Trophoblast cell (in vitro differentiated cells and primary cell): Measurements from ENCODE around the gene TRIM16.
"Not testable (repeated sequence)": the region's sequence is repeated elsewhere in the genome, so short reads cannot be mapped to it uniquely, and the experiment has no call there.

Experiments
- DNase-seq, 2 donors: peaks; one replicate each; pipeline ENCODE4 v3.0.0-alpha.2; 2016
- H2AFZ ChIP-seq: 2 replicates; pipeline ENCODE4 v1.6.1; 2013; ENCODE audit warnings: low read length, moderate library complexity, mild to moderate bottlenecking; ENCODE audit not compliant: insufficient read depth, poor library complexity
- H2AK5ac ChIP-seq: 2 replicates; pipeline ENCODE4 v1.6.1; 2013; ENCODE audit warnings: mild to moderate bottlenecking, low read length
- H2BK120ac ChIP-seq: 2 replicates; pipeline ENCODE4 v1.6.1; 2013; ENCODE audit warnings: low read length, mild to moderate bottlenecking, moderate library complexity; ENCODE audit not compliant: insufficient read depth, poor library complexity
- H2BK12ac ChIP-seq: 2 replicates; pipeline ENCODE4 v1.6.1; 2013; ENCODE audit warnings: mild to moderate bottlenecking, low read length, moderate library complexity
- H2BK5ac ChIP-seq: 2 replicates; pipeline ENCODE4 v1.6.1; 2013; ENCODE audit warnings: low read length, low read depth, moderate library complexity, mild to moderate bottlenecking; ENCODE audit not compliant: poor library complexity
- H3K14ac ChIP-seq: 2 replicates; pipeline ENCODE4 v1.6.1; 2013; ENCODE audit warnings: mild to moderate bottlenecking, low read length
- H3K18ac ChIP-seq: 2 replicates; pipeline ENCODE4 v1.6.1; 2013; ENCODE audit warnings: mild to moderate bottlenecking, low read length
- H3K23ac ChIP-seq: 2 replicates; pipeline ENCODE4 v1.6.1; 2013; ENCODE audit warnings: low read length
- H3K27ac ChIP-seq: 2 replicates; pipeline ENCODE4 v1.5.1; 2013; ENCODE audit warnings: low read depth, mild to moderate bottlenecking, inconsistent platforms, low read length, moderate library complexity
- H3K27me3 ChIP-seq: 2 replicates; pipeline ENCODE4 v1.6.1; 2013; ENCODE audit warnings: inconsistent platforms, mild to moderate bottlenecking, low read length, moderate library complexity; ENCODE audit not compliant: insufficient read depth
- H3K36me3 ChIP-seq, 2 experiments: 1 replicate in 1 of 2; 2 replicates in 1 of 2; pipeline ENCODE4 v1.6.1; 2013; ENCODE audit warnings: low read length in 2 of 2, mild to moderate bottlenecking in 2 of 2, moderate library complexity in 1 of 2; ENCODE audit not compliant: insufficient read depth in 2 of 2, control insufficient read depth in 1 of 2
- H3K4ac ChIP-seq: 2 replicates; pipeline ENCODE4 v1.6.1; 2013; ENCODE audit warnings: low read depth, mild to moderate bottlenecking, low read length, moderate library complexity
- H3K4me1 ChIP-seq, 2 experiments: 1 replicate in 1 of 2; 2 replicates in 1 of 2; pipeline ENCODE4 v1.6.1; 2013; ENCODE audit warnings: low read length in 2 of 2, mild to moderate bottlenecking in 2 of 2, moderate library complexity in 1 of 2; ENCODE audit not compliant: insufficient read depth in 2 of 2, control insufficient read depth in 1 of 2
- H3K4me2 ChIP-seq: 2 replicates; pipeline ENCODE4 v1.6.1; 2013; ENCODE audit warnings: inconsistent platforms, mild to moderate bottlenecking, low read length, moderate library complexity
- H3K4me3 ChIP-seq: 2 replicates; pipeline ENCODE4 v1.5.1; 2013; ENCODE audit warnings: mild to moderate bottlenecking, low read depth, low read length, inconsistent platforms
- H3K79me1 ChIP-seq: one replicate; pipeline ENCODE4 v1.6.1; 2013; ENCODE audit warnings: low read length
- H3K79me2 ChIP-seq: 2 replicates; pipeline ENCODE4 v1.6.1; 2013; ENCODE audit warnings: low read length, mild to moderate bottlenecking; ENCODE audit not compliant: control insufficient read depth, insufficient read depth, poor library complexity
- H3K9ac ChIP-seq: 2 replicates; pipeline ENCODE4 v1.6.1; 2013; ENCODE audit warnings: mild to moderate bottlenecking, low read length
- H3K9me3 ChIP-seq: 2 replicates; pipeline ENCODE4 v1.6.1; 2013; ENCODE audit warnings: low read depth, mild to moderate bottlenecking, control low read depth, inconsistent platforms, low read length; ENCODE audit not compliant: insufficient read depth
- H4K12ac ChIP-seq: 2 replicates; pipeline ENCODE4 v1.6.1; 2013; ENCODE audit warnings: low read depth, mild to moderate bottlenecking, low read length, moderate library complexity
- H4K8ac ChIP-seq: 2 replicates; pipeline ENCODE4 v1.6.1; 2013; ENCODE audit warnings: low read depth, mild to moderate bottlenecking, low read length, moderate library complexity
- H4K91ac ChIP-seq: one replicate; pipeline ENCODE4 v1.6.1; 2013; ENCODE audit warnings: low read depth, mild to moderate bottlenecking, low read length, moderate library complexity
- WGBS: extraction: QIAGEN DNeasy Blood & Tissue Kit; methylation state at CpG from one replicate; pipeline ENCODE4 v1.1.7; 2013; ENCODE audit warnings: missing lambda C conversion rate; ENCODE audit not compliant: insufficient read length, insufficient coverage; ENCODE audit errors: extremely low coverage; 5-methylcytosine and 5-hydroxymethylcytosine counted together

Gene TRIM16

DNA sequence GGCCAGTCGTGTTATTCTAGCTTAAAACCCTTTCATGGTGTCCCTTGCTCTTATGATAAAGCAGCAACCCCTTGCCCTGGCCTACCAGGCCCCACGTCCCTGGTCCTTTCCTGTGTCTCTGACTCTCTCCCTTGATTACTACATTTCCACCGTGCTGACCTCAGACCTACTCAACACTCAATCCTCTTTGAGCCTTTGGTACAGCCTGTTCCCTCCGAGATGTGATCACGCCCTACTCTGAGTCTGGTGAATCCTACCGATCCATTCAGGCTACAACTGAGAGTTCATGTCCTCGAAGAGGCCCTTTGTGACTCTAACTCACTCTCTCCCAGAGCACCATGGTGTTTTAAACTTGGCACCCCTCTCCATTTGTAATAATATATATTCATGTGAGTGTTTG is 54.1 kb downstream of the TRIM16 start:
- H4K12ac ChIP-seq, H3K36me3 ChIP-seq, H3K27ac ChIP-seq, H2AFZ ChIP-seq, H3K9ac ChIP-seq, H3K18ac ChIP-seq, H3K4me1 ChIP-seq, H3K14ac ChIP-seq, H3K79me1 ChIP-seq, H4K8ac ChIP-seq, H2BK12ac ChIP-seq, H3K79me2 ChIP-seq, DNase-seq, H3K4me2 ChIP-seq, H4K91ac ChIP-seq, H2BK120ac ChIP-seq, H3K4me3 ChIP-seq, H3K4ac ChIP-seq, H3K27me3 ChIP-seq, H3K9me3 ChIP-seq, H3K23ac ChIP-seq, H2BK5ac ChIP-seq, H2AK5ac ChIP-seq: not testable (repeated sequence)
- WGBS: no CpG with 5 or more reads among the region's 7 CpGs

DNA sequence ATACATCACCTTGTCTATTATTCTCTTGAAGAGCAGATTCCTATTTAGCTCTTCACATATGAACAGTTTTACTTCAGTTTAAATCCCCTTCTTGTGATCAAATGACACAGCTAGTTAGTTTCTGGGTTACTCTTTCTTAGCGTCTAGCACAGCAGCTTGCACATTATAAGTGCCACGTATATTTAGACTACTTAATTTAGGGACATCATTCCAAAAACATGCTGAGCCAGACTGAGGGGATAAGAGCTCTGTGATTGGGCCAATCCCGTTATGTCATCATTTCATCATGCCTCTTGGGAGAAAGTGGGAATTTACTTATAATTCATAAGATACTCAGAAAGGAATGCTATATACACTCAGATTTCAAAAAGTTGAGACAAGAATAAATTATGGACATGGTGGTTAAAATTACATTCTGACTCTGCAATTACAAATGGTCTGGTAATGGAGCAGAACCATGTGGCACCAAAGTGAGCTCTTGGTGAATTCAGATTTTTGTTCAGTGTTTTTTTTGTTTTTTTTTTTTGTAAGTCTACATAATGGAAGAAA is 60.4 kb downstream of the TRIM16 start:
- H3K14ac ChIP-seq, H3K36me3 ChIP-seq, H3K27me3 ChIP-seq, H3K79me2 ChIP-seq, H2AK5ac ChIP-seq, H4K12ac ChIP-seq, H2BK120ac ChIP-seq, H3K27ac ChIP-seq, H2BK12ac ChIP-seq, H3K23ac ChIP-seq, H3K9me3 ChIP-seq, H2BK5ac ChIP-seq, H3K9ac ChIP-seq, H3K4me2 ChIP-seq, H2AFZ ChIP-seq, H4K8ac ChIP-seq, H3K4me3 ChIP-seq, H3K18ac ChIP-seq, H3K4ac ChIP-seq, H3K4me1 ChIP-seq, H3K79me1 ChIP-seq, H4K91ac ChIP-seq, DNase-seq: not testable (repeated sequence)
- no CpG with 5 or more reads among the region's 3 CpGs for WGBS

DNA sequence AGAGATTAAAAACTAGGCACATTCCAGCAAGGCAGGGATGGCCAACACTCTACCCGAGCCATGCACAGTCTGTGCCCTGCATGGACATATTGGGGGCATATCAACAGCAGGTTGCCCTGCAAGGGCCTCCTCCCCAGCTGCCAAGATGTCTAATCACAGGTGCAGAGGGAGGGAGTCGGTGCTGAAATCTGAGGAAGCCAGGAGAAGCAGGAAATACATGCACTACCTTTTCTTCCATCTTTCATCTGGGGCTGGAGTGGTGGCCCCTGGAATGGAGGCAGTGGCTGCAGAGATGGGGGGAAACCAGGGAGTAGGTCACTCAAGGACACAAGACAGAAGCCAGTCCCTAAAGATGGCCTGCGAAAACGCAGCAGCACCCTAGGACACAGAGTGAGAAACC is 60.9 kb downstream of the TRIM16 start:
- H3K9me3 ChIP-seq, H4K91ac ChIP-seq, H3K4me2 ChIP-seq, H3K9ac ChIP-seq, H3K36me3 ChIP-seq, H3K27me3 ChIP-seq, DNase-seq, H3K14ac ChIP-seq, H3K79me1 ChIP-seq, H3K23ac ChIP-seq, H3K4ac ChIP-seq, H4K12ac ChIP-seq, H3K18ac ChIP-seq, H3K27ac ChIP-seq, H3K4me3 ChIP-seq, H4K8ac ChIP-seq, H2BK12ac ChIP-seq, H2BK5ac ChIP-seq, H2AK5ac ChIP-seq, H2AFZ ChIP-seq, H3K4me1 ChIP-seq, H3K79me2 ChIP-seq, H2BK120ac ChIP-seq: not testable (repeated sequence)
- no CpG with 5 or more reads among the region's 4 CpGs for WGBS

DNA sequence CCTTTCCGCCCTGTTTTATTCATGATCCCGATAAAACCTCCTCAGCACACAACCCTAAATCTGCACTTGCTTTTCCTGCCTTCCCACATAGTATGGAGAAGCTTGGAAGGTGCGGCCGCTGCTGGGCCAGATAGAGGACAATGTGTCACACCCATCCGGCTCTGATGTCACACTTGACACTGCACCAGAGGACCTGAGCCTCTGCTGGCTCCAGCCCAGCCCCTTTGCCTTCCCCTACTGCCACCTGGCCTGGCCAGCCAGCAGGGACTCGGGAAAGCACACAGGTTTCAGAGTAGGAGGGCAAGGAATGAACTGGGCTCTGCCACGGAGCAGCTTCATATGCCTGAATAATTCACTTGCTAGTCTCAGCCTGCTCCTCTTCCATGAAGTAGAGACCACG is 62.0 kb downstream of the TRIM16 start:
- not testable (repeated sequence) for H2AK5ac ChIP-seq, H3K4me3 ChIP-seq, H3K14ac ChIP-seq, H3K23ac ChIP-seq, H2BK12ac ChIP-seq, DNase-seq, H3K9me3 ChIP-seq, H3K4ac ChIP-seq, H3K27me3 ChIP-seq, H3K36me3 ChIP-seq, H3K79me2 ChIP-seq, H3K4me2 ChIP-seq, H3K79me1 ChIP-seq, H3K9ac ChIP-seq, H2BK120ac ChIP-seq, H3K27ac ChIP-seq, H4K91ac ChIP-seq, H3K4me1 ChIP-seq, H2BK5ac ChIP-seq, H3K18ac ChIP-seq, H2AFZ ChIP-seq, H4K12ac ChIP-seq, H4K8ac ChIP-seq
- WGBS: no CpG with 5 or more reads among the region's 8 CpGs
